Subcutaneous adipose tissue (tissue), 4 donors: ENCODE measurements around the gene DNLZ. TPM values are rescaled to one million over a fixed set of nuclear protein-coding genes. Genes with fewer than 3 reads are reported as not detected.

ENCODE experiments used
- CTCF ChIP-seq: fragments of 450-650 bp; IDR thresholded peaks from one replicate; pipeline ENCODE4 v1.5.1; 2016; ENCODE audit warnings: low read depth, mild to moderate bottlenecking, control low read depth, antibody characterized with exemption, moderate library complexity
- total RNA-seq, 4 donors: library from RNA; depleted of rRNA; stranded (reverse); fragments of >200 nt; gene quantifications; one replicate each; pipeline ENCODE4 v1.1.0, GENCODE V29; 2016

The DNLZ gene
- total RNA-seq, 4 donors from 2014 or later = 10.7 to 36.1 (median 20.1) TPM

DNA sequence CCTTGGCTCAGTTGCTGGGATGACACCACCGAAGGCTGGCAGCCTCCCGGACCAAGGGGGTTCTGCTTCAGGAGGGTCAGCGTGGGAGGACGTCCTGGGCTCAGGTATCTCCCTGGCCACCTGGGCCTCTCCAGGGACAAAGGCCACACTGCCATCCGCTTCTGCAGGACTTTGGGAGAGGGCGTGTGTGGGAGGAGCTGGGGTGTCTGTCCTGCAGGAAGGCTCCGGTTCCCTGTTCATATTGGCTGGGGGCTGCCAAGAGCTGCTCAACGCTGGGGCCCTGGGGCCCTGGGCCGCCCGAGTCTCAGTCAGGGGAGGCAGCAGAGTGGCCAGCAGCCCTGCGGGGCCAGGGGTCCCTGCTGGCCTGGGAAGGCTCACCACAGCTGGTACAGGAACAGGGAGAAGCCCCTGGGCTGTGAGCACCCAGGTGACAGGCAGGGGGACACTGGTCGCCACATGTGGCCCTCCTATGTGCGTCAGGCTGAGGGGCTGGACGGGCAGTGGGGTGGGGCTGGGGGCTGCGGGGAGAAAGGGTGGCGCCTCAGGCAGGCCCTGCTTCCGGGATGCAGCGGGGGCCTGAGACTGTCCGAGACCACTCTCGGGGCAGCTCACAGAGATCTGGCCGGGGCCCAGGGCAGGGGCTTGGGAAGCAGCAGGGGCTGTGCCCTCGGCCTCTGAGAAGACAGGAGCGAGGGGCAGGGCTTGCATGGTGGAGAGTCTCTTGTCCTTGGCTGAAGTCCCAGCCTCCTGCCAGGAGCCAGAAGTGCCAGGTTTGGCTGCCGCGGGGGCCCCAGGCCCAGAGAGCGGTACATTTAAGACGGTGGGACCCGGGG is 14.8 kb upstream of the DNLZ start:
- TF ChIP-seq CTCF = no peak

DNA sequence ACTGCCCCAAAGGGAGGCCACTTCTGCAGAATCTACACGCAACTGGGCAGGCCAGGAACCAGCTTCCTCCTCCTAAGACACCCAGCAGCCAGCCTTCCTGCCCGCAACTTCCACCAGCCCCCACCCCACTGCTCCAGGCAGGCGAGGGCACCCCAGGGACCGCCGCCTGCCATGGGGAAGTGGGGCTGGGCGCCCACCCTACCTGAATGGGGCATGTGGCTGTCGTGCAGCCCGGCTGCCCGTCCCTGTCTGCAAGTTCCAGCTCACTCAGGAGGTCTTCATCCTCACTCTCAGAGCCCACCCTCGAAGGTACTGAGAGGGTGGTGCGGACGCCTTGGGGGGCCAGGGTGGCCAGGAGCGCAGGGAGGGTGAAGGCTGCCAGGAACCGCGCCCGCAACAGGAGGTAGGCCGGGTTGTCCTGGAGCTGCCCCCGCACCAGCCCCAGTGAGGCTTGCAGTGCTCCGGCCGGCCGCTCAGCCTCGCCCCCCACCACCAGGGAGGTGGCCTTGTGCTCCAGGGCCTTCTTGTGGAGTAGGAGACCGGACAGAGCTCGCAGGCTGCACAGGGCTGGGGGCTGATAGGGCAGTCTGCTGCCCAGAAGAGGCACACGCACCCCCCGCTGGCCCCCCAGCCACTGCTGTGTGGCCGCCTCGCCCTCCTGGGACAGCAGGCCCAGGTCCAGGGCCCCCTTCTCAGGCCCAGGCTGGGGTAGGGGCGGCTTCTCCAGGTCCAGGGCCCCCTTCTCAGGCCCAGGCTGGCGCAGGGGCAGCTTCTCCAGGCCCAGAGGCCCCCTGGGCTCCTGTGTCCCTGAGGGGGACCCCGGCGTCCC is 14.0 kb upstream of the DNLZ start:
- no peak for TF ChIP-seq CTCF

DNA sequence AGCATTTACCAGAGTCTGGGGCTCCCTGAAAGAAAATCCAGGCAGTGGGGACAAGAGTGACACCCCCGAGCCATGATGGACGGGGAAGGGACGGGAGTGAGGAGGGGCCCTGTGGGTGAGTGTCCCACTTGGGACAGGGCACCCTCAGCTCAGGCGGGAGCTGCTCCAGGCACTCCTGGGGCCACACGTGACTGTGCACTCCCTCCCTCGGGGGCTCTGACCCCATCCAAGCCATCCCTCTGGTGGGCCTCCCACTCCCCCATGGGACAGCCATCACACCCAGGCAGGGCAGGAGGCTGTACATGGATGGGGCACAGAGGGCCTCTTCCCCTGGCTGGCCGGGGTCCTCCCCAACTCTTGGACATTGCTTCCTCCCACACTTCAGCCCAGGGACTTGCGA is 12.9 kb upstream of the DNLZ start:
- no peak for TF ChIP-seq CTCF

DNA sequence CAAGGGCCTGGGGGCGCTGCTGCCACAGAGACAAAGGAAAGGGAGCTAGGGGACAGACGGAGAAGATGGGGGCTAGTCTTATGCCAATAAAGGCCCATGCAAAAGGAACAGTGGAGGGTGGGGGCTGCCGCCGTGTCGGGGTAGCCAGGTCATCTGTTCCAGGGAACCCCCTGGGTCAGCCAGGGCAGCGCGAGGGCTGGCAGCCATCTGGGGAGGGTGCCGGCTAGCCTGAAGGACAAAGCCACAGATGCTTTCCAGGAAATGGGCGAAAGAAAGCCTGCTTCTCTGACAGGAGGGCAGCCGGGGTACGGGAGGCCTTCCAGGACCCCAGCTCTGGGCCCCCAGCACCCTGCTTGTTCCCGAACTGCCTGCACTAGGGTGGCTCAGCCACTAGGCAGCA is 11.6 kb upstream of the DNLZ start:
- no peak for TF ChIP-seq CTCF

GRCh38 chr9:136374183-136374575 is 10.6 kb upstream of the DNLZ start:
- TF ChIP-seq CTCF = no peak

DNA sequence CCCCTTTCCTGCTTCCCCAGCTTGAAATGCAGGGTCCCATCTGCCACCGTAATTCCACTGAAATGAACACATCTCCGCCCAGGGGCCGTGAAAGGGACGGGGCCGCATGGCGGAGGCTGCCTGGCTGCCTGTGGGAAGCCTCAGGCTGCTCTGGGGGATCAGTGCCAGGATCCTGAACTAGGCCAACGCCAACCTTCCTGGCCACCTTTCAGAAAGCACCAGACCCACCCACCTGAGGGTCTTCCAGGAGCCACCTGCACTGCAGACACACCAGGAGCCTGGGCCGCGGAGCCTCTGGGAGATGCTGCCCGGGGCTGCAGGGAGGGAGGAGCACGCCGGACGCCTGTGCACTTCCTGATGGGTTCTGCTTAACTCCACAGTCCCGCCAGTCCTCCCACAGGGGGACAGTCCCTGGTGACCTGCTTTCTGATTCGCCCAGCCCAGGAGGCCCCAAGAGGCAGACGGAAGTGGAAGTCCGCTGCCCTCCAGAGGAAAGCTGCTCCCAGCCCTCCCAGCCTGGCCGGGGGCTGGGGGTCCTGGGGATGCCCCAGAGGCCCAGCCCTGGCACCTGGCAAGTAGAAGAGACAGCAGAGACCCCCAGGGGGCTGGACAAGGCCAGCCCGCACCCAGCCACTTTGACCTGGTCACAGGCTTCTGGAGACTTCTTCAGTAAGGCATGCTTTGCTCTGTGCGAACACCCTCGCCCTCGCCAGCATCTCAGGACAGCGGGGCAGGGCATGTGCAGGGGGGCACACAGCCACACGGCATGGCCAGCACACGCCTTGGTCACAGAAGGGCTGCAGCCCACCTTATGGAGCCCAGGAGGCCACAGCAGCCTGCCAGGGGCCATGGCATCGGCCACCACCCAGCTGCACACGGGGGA is 10.0 kb upstream of the DNLZ start, which contains the start of gene CARD9:
Gene CARD9, minus strand, starts transcription at position 370 of the 883 bp plus-strand sequence. CDS start 1,591 bp downstream, outside the sequence.
- TF ChIP-seq CTCF = no peak
